ENCODE results near the gene SASH1.

Gene SASH1

DNA sequence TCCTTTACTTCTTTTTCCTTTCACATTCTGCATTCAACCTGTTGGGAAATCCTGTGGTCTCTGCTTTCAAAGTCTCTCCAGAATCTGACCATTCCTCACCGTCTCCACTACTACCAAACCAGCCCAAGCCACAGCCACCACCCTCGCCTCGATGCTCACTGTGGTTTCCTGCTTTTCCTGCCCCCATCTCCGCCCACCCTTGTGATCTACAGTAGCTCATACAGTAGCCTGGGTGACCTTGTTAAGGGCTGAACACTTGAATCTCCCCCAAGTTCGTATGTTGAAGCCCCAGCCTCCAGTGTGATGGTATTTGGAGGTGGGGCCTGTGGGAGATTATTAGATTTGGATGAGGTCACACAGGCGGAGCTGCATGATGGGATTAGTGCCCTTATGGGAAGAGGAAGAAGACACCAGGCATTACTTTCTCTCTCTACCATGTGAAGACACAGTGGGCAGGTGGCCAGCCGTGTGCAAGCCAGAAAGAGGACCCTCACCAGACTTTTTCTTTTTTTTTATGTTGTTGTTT, 215.2 kb downstream of the SASH1 start:
- H3K9me2 ChIP-seq (ENCODE audit: low read depth, low read length), result no peaks in the 10 kb centered on the region
- no peaks in the 10 kb centered on the region for H4K20me1 ChIP-seq (ENCODE audit: insufficient read depth, low read length)
- H3K79me2 ChIP-seq (ENCODE audit: insufficient read depth, low read length), result no peaks in the 10 kb centered on the region
- H3K9me3 ChIP-seq (ENCODE audit: low read length), result no peaks in the 10 kb centered on the region
- H3K4me3 ChIP-seq (ENCODE audit: low read depth, low read length, poor library complexity, severe bottlenecking), result no peak overlapping the region
- no peaks in the 10 kb centered on the region for H3F3A ChIP-seq (ENCODE audit: insufficient read depth, low read length)
- no peaks in the 10 kb centered on the region for H3K27me3 ChIP-seq (ENCODE audit: insufficient read depth, low read length)
- H3K4me2 ChIP-seq (ENCODE audit: low read length), result no peak overlapping the region
- H2AFZ ChIP-seq (ENCODE audit: low read length), result no peak overlapping the region
- no peak overlapping the region for H3K27ac ChIP-seq (ENCODE audit: low read depth, low read length, poor library complexity, severe bottlenecking)
- no peaks in the 10 kb centered on the region for H3K4me1 ChIP-seq (ENCODE audit: insufficient read depth, low read length, severe bottlenecking)
- H3K36me3 ChIP-seq (ENCODE audit: insufficient read depth, low read length), result no peaks in the 10 kb centered on the region
- no peak overlapping the region for H3K9ac ChIP-seq (ENCODE audit: low read length)
- TF ChIP-seq EZH2 (IDR thresholded peaks at IDR 0.05; ENCODE audit: borderline replicate concordance, low read length), result no peak
- TF ChIP-seq, protein P1, sequence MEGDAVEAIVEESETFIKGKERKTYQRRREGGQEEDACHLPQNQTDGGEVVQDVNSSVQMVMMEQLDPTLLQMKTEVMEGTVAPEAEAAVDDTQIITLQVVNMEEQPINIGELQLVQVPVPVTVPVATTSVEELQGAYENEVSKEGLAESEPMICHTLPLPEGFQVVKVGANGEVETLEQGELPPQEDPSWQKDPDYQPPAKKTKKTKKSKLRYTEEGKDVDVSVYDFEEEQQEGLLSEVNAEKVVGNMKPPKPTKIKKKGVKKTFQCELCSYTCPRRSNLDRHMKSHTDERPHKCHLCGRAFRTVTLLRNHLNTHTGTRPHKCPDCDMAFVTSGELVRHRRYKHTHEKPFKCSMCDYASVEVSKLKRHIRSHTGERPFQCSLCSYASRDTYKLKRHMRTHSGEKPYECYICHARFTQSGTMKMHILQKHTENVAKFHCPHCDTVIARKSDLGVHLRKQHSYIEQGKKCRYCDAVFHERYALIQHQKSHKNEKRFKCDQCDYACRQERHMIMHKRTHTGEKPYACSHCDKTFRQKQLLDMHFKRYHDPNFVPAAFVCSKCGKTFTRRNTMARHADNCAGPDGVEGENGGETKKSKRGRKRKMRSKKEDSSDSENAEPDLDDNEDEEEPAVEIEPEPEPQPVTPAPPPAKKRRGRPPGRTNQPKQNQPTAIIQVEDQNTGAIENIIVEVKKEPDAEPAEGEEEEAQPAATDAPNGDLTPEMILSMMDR (IDR thresholded peaks at IDR 0.05; ENCODE audit: low read length), result no peak

GRCh38 chr6:148559848-148560433, 217.3 kb downstream of the SASH1 start:
- Histone ChIP-seq H3K9ac (ENCODE audit: low read length) (no peak overlapping the region), H4K20me1 (ENCODE audit: insufficient read depth, low read length) (no peaks in the 10 kb centered on the region), H3K27ac (ENCODE audit: low read depth, low read length, poor library complexity, severe bottlenecking) (no peak overlapping the region), H3K9me2 (ENCODE audit: low read depth, low read length) (no peaks in the 10 kb centered on the region), H3F3A (ENCODE audit: insufficient read depth, low read length) (no peaks in the 10 kb centered on the region), H3K4me3 (ENCODE audit: low read depth, low read length, poor library complexity, severe bottlenecking) (no peak overlapping the region), H3K4me1 (ENCODE audit: insufficient read depth, low read length, severe bottlenecking) (no peaks in the 10 kb centered on the region), H3K79me2 (ENCODE audit: insufficient read depth, low read length) (no peaks in the 10 kb centered on the region), H3K27me3 (ENCODE audit: insufficient read depth, low read length) (no peaks in the 10 kb centered on the region), H3K4me2 (ENCODE audit: low read length) (peak overlapping the region; percentile 35; the same call in 1 of the 2 replicates), H3K36me3 (ENCODE audit: insufficient read depth, low read length) (no peaks in the 10 kb centered on the region), H3K9me3 (ENCODE audit: low read length) (no peaks in the 10 kb centered on the region), H2AFZ (ENCODE audit: low read length) (no peak overlapping the region)
- no peak for TF ChIP-seq EZH2 (IDR thresholded peaks at IDR 0.05; ENCODE audit: borderline replicate concordance, low read length)
- TF ChIP-seq, protein P1 (IDR thresholded peaks at IDR 0.05; ENCODE audit: low read length), result peak; percentile 89

DNA sequence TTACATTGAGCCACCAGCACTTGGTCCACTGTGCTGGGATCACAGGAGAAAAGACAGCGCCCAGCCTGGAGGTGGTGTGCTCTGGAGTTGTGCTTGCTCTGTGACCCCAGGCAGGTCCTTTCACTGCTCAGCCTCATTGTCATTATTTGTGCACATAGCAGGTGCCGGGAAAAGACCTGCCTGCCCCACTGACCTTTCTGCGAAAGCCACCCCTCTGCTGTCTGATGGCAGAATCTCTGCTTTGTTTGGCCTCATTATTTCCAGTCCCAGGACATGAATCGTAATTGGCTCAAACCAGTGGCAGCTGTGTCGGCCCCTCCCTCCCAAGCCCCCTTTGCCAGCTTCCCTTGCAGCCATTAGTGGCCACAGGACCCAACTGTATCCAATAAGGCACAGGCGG, 219.0 kb downstream of the SASH1 start:
- Histone ChIP-seq H3F3A (ENCODE audit: insufficient read depth, low read length) (no peaks in the 10 kb centered on the region), H3K27me3 (ENCODE audit: insufficient read depth, low read length) (no peaks in the 10 kb centered on the region), H3K4me3 (ENCODE audit: low read depth, low read length, poor library complexity, severe bottlenecking) (no peak overlapping the region), H4K20me1 (ENCODE audit: insufficient read depth, low read length) (no peaks in the 10 kb centered on the region), H3K79me2 (ENCODE audit: insufficient read depth, low read length) (no peaks in the 10 kb centered on the region), H3K36me3 (ENCODE audit: insufficient read depth, low read length) (no peaks in the 10 kb centered on the region), H3K4me1 (ENCODE audit: insufficient read depth, low read length, severe bottlenecking) (no peaks in the 10 kb centered on the region), H3K9ac (ENCODE audit: low read length) (no peak overlapping the region), H3K27ac (ENCODE audit: low read depth, low read length, poor library complexity, severe bottlenecking) (no peak overlapping the region), H3K9me3 (ENCODE audit: low read length) (no peaks in the 10 kb centered on the region), H3K4me2 (ENCODE audit: low read length) (no peak overlapping the region), H3K9me2 (ENCODE audit: low read depth, low read length) (no peaks in the 10 kb centered on the region), H2AFZ (ENCODE audit: low read length) (no peak overlapping the region)
- no peak for TF ChIP-seq EZH2 (IDR thresholded peaks at IDR 0.05; ENCODE audit: borderline replicate concordance, low read length)
- TF ChIP-seq, protein P1 (IDR thresholded peaks at IDR 0.05; ENCODE audit: low read length), result no peak
